DND-41 (cell line): ENCODE data around the gene ABCA8.

ENCODE experiments used
- CTCF ChIP-seq: IDR thresholded peaks from 2 replicates; pipeline ENCODE4 v1.5.1; 2012; ENCODE audit warnings: borderline replicate concordance, low read length, moderate library complexity, mild to moderate bottlenecking; ENCODE audit not compliant: poor library complexity, severe bottlenecking; ENCODE audit errors: extremely low read depth
- EZH2 ChIP-seq: IDR thresholded peaks from 3 replicates; pipeline ENCODE4 v1.6.1; 2012; ENCODE audit warnings: borderline replicate concordance, low read depth, mild to moderate bottlenecking, moderate library complexity, low read length, inconsistent platforms; ENCODE audit not compliant: severe bottlenecking

GRCh38 chr17:68868708-68869107, 86.5 kb downstream of the ABCA8 start:
- no peak for TF ChIP-seq CTCF
- no peak for TF ChIP-seq EZH2
